Lung (tissue), 12 donors: Measurements from ENCODE around the gene GPR55. TPM values are rescaled to one million over a fixed set of nuclear protein-coding genes. Genes with fewer than 3 reads are reported as not detected.
A peak's percentile ranks its signal among the peaks of the same experiment; 100 is the strongest.

Experiments
- ATAC-seq: fragments of 200-7000 bp; cut with Tn5 transposase; one replicate; pipeline ENCODE4 v1.9.1; 2020; ENCODE audit warnings: moderate number of reproducible peaks; ENCODE audit not compliant: insufficient read depth, low FRiP score
- DNase-seq, 3 donors: peaks; one replicate each; pipeline ENCODE4 v3.0.0-alpha.2; 2013 to 2017
- H3K27ac ChIP-seq, 2 donors: one replicate each; pipeline ENCODE4 v1.5.1; 2013; ENCODE audit warnings: mild to moderate bottlenecking in 2 of 2, moderate library complexity in 2 of 2, control low read depth in 1 of 2, inconsistent platforms in 1 of 2, low read depth in 1 of 2, low read length in 1 of 2
- H3K27me3 ChIP-seq, 3 donors: one replicate each; pipeline ENCODE4 v1.5.1; 2013; ENCODE audit warnings: low read length in 2 of 3; ENCODE audit not compliant: control insufficient read depth in 3 of 3, insufficient read depth in 3 of 3
- H3K36me3 ChIP-seq, 4 donors: one replicate each; pipeline ENCODE4 v1.5.1; 2013; ENCODE audit warnings: low read length in 4 of 4, mild to moderate bottlenecking in 1 of 4, moderate library complexity in 1 of 4; ENCODE audit not compliant: control insufficient read depth in 4 of 4, insufficient read depth in 4 of 4
- H3K4me1 ChIP-seq, 5 donors: one replicate each; pipeline ENCODE4 v1.5.1; 2013; ENCODE audit warnings: low read length in 5 of 5, mild to moderate bottlenecking in 2 of 5, moderate library complexity in 1 of 5; ENCODE audit not compliant: control insufficient read depth in 5 of 5, insufficient read depth in 5 of 5
- H3K4me3 ChIP-seq: one replicate; pipeline ENCODE4 v1.5.1; 2013; ENCODE audit warnings: mild to moderate bottlenecking, control low read depth, moderate library complexity
- H3K9ac ChIP-seq, 2 donors: one replicate each; pipeline ENCODE4 v1.5.1; 2013; ENCODE audit warnings: low read length in 2 of 2, control low read depth in 1 of 2; ENCODE audit not compliant: insufficient read depth in 1 of 2
- H3K9me3 ChIP-seq, 4 donors: one replicate each; pipeline ENCODE4 v1.5.1; 2013; ENCODE audit warnings: low read length in 3 of 4, mild to moderate bottlenecking in 1 of 4, moderate library complexity in 1 of 4; ENCODE audit not compliant: control insufficient read depth in 4 of 4, insufficient read depth in 3 of 4
- WGBS, 2 donors: extraction: QIAGEN DNeasy Blood & Tissue Kit; methylation state at CpG; one replicate each; pipeline ENCODE4 v1.1.7; 2013; 5-methylcytosine and 5-hydroxymethylcytosine counted together
- polyA plus RNA-seq, 2 donors: library from polyadenylated mRNA; stranded (reverse); fragments of 200-250 nt; gene quantifications; one replicate each; pipeline ENCODE4 v1.2.1, GENCODE V29; 2013
- total RNA-seq, 2 donors: library from RNA; depleted of rRNA in 1 of 2; stranded (reverse); fragments of >200 nt in 1 of 2; gene quantifications; one replicate each; pipeline ENCODE4 v1.2.1, GENCODE V29; 2014 to 2021
- TF ChIP-seq, protein P1 (sequence below): IDR thresholded peaks from 2 replicates; pipeline ENCODE4 v1.5.1; 2012; ENCODE audit warnings: mild to moderate bottlenecking; ENCODE audit errors: control extremely low read depth, extremely low read depth
- donor health status: control.
- donor health status: control.
- donor health status: Bipolar disorder and iron deficiency.
- donor health status: healthy.
- donor health status: DM: yes; HTN: yes; CAD: no.

The GPR55 gene
- total and polyA plus RNA-seq, 4 donors: 0.18 to 0.58 (median 0.29) TPM

DNA sequence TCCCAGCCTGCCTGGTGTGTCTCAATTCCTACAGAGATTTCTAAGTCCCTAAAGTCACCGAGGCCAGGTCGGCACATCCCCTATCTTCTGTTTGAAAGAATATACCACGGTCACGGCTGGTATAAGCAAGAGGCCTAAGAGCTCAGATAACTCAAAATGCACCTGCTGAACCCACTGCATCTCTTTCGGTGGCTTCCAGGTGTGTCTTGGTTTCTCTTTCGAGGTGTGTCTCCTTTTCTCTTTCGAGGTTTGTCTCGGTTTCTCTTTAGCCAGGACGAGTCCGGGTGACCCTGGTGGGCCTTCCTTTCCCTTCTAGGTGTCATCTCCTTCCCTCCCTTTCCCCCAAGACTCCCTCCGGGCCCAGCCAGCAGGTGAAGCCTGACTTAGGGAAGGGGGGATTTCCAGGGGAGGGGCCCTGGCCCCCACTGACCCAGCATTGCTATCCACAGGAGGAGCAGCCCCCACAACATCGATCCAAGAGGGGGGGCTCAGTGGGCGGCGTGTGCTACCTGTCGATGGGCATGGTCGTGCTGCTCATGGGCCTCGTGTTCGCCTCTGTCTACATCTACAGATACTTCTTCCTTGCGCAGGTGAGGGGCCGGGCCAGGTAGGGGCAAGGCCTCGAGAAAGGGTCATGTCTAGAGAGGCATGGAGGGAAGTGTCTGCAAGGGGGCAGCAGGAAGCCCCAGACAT is 51.9 kb downstream of the GPR55 start:
- DNase-seq (no peak), ATAC-seq (no peak)
- H3K27ac ChIP-seq: no peak overlapping the region
- H3K36me3 ChIP-seq: peaks cover 0 to 41% (median 14%) of the 10 kb centered on the region in 4 donors
- H3K4me1 ChIP-seq: peaks cover 0 to 43% (median 29%) of the 10 kb centered on the region in 5 donors
- TF ChIP-seq, protein P1, sequence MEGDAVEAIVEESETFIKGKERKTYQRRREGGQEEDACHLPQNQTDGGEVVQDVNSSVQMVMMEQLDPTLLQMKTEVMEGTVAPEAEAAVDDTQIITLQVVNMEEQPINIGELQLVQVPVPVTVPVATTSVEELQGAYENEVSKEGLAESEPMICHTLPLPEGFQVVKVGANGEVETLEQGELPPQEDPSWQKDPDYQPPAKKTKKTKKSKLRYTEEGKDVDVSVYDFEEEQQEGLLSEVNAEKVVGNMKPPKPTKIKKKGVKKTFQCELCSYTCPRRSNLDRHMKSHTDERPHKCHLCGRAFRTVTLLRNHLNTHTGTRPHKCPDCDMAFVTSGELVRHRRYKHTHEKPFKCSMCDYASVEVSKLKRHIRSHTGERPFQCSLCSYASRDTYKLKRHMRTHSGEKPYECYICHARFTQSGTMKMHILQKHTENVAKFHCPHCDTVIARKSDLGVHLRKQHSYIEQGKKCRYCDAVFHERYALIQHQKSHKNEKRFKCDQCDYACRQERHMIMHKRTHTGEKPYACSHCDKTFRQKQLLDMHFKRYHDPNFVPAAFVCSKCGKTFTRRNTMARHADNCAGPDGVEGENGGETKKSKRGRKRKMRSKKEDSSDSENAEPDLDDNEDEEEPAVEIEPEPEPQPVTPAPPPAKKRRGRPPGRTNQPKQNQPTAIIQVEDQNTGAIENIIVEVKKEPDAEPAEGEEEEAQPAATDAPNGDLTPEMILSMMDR: no peak
- no peaks in the 10 kb centered on the region for H3K9me3 ChIP-seq
- no peak overlapping the region for H3K4me3 ChIP-seq
- H3K27me3 ChIP-seq: no peaks in the 10 kb centered on the region
- H3K9ac ChIP-seq: no peak overlapping the region
- WGBS, 2 donors: 87 to 89% methylated on average over 21 of the region's 21 CpGs

DNA sequence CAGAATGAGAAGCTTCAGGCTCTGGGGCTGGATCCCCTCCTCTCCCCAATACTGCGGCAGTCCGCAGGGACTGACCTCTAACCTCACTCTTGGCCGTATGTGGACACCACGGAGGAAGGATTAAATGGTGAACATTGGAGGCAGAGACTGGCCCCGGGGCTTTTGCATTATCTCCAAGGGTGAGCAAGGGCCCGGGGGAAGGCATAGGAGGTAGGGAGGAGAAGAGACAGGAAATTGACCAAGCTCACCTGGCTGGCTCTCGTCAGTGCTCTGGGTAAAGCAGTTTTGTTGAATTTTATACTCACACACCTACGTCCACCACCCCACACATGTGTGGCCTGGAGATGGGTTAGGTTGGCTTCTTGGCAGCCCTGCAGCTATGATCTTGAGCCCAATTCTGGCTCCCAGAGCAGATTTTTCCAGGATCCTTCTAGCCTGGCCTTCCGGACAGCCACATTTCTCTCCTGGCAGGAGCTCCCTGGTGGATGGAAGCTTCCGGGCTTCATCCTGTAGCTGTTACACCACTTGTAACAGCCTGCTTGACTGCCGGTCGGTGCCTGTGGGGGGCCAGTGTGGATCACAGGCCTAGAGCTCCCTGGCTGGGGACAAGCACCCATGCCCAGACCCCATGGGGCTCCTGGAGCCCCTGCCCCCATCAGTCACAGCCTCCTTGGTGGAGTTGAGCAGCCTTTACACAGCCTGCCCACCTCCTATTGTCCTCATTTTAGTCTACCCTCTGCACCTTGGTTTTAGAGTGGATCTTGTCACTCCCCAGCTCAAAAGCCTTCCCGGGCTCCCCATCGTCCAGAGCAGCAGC is 52.7 kb downstream of the GPR55 start:
- Histone ChIP-seq H3K27me3 (no peaks in the 10 kb centered on the region), H3K9me3 (no peaks in the 10 kb centered on the region), H3K27ac (no peak overlapping the region), H3K4me3 (no peak overlapping the region), H3K4me1 (peaks cover 0 to 50% (median 30%) of the 10 kb centered on the region in 5 donors), H3K36me3 (peaks cover 0 to 36% (median 11%) of the 10 kb centered on the region in 4 donors), H3K9ac (no peak overlapping the region)
- WGBS, 2 donors: 83 to 87% methylated on average over 14 of the region's 14 CpGs
- DNase-seq: no peak
- TF ChIP-seq, protein P1: no peak
- ATAC-seq: no peak

DNA sequence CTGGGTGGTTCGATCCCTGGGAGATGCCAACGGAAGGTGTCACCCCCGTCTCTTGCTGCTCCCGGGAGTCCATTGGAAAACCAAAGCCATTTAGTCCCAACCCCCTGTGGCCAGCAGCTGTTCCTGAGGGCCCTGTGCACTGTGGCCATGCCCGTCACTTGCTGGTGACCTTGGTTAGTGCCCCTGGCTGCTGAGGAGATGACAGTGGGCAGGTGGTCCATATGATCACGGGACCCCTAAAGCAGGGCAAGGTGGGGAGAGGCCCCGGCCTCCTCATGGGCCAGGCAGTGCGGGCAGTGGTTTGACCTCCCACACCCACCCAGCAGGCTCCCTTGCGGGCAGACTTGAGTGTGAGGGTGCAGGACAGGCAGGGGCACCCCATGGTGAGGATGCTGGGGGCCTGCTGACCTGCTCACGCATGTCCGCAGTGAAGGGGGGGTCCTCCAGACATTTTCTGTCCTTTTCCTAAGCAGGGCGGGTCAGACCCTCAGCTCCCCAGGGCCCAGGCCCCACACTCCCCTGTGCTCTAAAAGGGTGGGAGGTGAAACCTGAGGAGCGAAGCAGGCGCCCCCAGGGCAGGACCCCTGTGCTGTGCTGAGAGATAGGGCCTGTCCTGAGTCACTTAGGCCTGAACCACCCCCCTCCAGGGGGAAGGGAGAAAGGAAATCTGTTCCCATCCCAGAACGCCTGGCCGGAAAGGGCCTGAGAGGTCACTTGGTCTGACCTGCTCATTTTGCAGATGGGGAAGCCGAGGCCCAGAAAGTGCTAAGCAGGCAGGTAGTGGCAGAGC is 53.5 kb downstream of the GPR55 start:
- no peaks in the 10 kb centered on the region for H3K9me3 ChIP-seq
- ATAC-seq (no peak), DNase-seq (no peak)
- H3K27ac ChIP-seq: no peak overlapping the region
- TF ChIP-seq, protein P1: no peak
- H3K9ac ChIP-seq: peak overlapping the region in 1 of 2 donors; percentile 49
- 83 to 84% methylated on average over 17 of the region's 17 CpGs for WGBS, 2 donors
- no peaks in the 10 kb centered on the region for H3K27me3 ChIP-seq
- H3K4me1 ChIP-seq: peaks cover 0 to 58% (median 34%) of the 10 kb centered on the region in 5 donors
- peaks cover 0 to 28% (median 6%) of the 10 kb centered on the region in 4 donors for H3K36me3 ChIP-seq
- no peak overlapping the region for H3K4me3 ChIP-seq
